Measurements from ENCODE around the gene PFDN4. TPM values are rescaled to one million over a fixed set of nuclear protein-coding genes. Genes with fewer than 3 reads are reported as not detected.
A peak's percentile ranks its signal among the peaks of the same experiment; 100 is the strongest.

Gene PFDN4
- total RNA-seq, 2 experiments from 2014 or later: 17.5 to 17.7 TPM

DNA sequence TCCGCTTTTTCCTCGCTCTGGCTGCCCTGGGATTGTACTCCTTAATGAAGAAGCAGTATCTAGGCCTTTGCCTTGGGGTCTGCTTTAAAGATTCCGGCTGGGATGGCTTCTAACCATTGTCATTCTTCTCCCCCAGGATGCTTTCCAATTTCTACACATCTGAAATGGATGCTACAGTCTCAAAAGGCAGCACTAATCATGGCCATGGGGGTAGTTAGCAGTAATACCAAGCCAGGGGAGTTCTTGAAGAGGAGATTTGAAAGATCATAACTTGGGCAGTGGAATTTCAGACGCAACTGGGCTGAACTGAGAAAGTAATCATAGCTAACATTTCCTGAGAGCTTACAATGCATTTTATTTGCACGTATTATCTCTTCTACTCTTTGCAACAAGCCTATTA, 3.4 kb upstream of the PFDN4 start:
- no peaks in the 10 kb centered on the region for H3K27me3 Mint-ChIP-seq
- no peak overlapping the region for H3K27ac Mint-ChIP-seq
- no peak overlapping the region for H3K4me3 Mint-ChIP-seq
- ATAC-seq (ENCODE audit: poor library complexity) (no peak), DNase-seq (no peak)
- Histone ChIP-seq H3K27me3 (ENCODE audit: control insufficient read depth in 1 of 2, insufficient read depth in 2 of 2, low read length in 2 of 2) (no peaks in the 10 kb centered on the region), H3K9me3 (ENCODE audit: control insufficient read depth in 1 of 2, insufficient read depth in 1 of 2, low read length in 2 of 2) (no peaks in the 10 kb centered on the region), H3K4me1 (ENCODE audit: insufficient read depth, low read length) (peaks cover 15% of the 10 kb centered on the region), H3K27ac (ENCODE audit: low read depth in 1 of 2, low read length in 2 of 2) (no peak overlapping the region), H3K36me3 (ENCODE audit: insufficient read depth, low read length) (no peaks in the 10 kb centered on the region), H3K4me3 (ENCODE audit: low read length) (no peak overlapping the region)
- TF ChIP-seq, protein P1, sequence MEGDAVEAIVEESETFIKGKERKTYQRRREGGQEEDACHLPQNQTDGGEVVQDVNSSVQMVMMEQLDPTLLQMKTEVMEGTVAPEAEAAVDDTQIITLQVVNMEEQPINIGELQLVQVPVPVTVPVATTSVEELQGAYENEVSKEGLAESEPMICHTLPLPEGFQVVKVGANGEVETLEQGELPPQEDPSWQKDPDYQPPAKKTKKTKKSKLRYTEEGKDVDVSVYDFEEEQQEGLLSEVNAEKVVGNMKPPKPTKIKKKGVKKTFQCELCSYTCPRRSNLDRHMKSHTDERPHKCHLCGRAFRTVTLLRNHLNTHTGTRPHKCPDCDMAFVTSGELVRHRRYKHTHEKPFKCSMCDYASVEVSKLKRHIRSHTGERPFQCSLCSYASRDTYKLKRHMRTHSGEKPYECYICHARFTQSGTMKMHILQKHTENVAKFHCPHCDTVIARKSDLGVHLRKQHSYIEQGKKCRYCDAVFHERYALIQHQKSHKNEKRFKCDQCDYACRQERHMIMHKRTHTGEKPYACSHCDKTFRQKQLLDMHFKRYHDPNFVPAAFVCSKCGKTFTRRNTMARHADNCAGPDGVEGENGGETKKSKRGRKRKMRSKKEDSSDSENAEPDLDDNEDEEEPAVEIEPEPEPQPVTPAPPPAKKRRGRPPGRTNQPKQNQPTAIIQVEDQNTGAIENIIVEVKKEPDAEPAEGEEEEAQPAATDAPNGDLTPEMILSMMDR (IDR thresholded peaks at IDR 0.05): no peak
- no peaks in the 10 kb centered on the region for H3K9me3 Mint-ChIP-seq
- CTCF ChIA-PET: no interaction called here
- intact Hi-C loops (cut with DNase I, micrococcal nuclease): loop anchor here in 1 of 2 experiments (5.0 kb wide), 1 partner anchor 252 kb away; no protein-coding TSS in a partner anchor
- POLR2A ChIA-PET: no interaction called here
- peaks cover 5% of the 10 kb centered on the region for H3K36me3 Mint-ChIP-seq (ENCODE audit: low read depth)
- H3K4me1 Mint-ChIP-seq (ENCODE audit: low read depth): peaks cover 10% of the 10 kb centered on the region

DNA sequence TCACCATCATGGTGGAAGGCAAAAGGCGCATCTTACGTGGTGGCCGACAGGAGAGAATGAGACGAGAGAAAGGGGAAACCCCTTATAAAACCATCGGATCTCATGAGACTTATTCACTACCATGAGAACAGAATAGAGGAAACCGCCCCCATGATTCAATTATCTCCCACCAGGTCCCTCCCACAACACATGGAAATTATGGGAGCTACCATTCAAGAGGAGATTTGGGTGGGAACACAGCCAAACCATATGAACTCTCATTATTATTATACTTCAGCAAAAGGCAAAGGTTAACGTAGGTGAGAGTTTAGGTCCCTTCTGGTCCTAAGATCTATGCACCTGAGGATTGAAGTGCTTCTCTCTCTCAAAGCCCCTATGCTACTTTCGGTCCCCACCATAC, 2.4 kb upstream of the PFDN4 start:
- POLR2A ChIA-PET: no interaction called here
- Histone ChIP-seq H3K27ac (ENCODE audit: low read depth in 1 of 2, low read length in 2 of 2) (no peak overlapping the region), H3K4me3 (ENCODE audit: low read length) (no peak overlapping the region), H3K27me3 (ENCODE audit: control insufficient read depth in 1 of 2, insufficient read depth in 2 of 2, low read length in 2 of 2) (no peaks in the 10 kb centered on the region), H3K4me1 (ENCODE audit: insufficient read depth, low read length) (peaks cover 17% of the 10 kb centered on the region), H3K9me3 (ENCODE audit: control insufficient read depth in 1 of 2, insufficient read depth in 1 of 2, low read length in 2 of 2) (no peaks in the 10 kb centered on the region), H3K36me3 (ENCODE audit: insufficient read depth, low read length) (no peaks in the 10 kb centered on the region)
- Mint-ChIP-seq H3K27ac (no peak overlapping the region), H3K4me1 (ENCODE audit: low read depth) (peaks cover 19% of the 10 kb centered on the region), H3K36me3 (ENCODE audit: low read depth) (peaks cover 5% of the 10 kb centered on the region), H3K4me3 (peak overlapping the region; percentile 66), H3K27me3 (no peaks in the 10 kb centered on the region), H3K9me3 (no peaks in the 10 kb centered on the region)
- intact Hi-C loops (cut with DNase I, micrococcal nuclease): no loop called here
- no peak for ATAC-seq (ENCODE audit: poor library complexity)
- TF ChIP-seq, protein P1 (IDR thresholded peaks at IDR 0.05): no peak
- CTCF ChIA-PET: interaction anchor here (1.3 kb wide), 1 partner anchor 9 kb away, joined by 3 read pairs; no protein-coding TSS in a partner anchor
- no peak for DNase-seq

DNA sequence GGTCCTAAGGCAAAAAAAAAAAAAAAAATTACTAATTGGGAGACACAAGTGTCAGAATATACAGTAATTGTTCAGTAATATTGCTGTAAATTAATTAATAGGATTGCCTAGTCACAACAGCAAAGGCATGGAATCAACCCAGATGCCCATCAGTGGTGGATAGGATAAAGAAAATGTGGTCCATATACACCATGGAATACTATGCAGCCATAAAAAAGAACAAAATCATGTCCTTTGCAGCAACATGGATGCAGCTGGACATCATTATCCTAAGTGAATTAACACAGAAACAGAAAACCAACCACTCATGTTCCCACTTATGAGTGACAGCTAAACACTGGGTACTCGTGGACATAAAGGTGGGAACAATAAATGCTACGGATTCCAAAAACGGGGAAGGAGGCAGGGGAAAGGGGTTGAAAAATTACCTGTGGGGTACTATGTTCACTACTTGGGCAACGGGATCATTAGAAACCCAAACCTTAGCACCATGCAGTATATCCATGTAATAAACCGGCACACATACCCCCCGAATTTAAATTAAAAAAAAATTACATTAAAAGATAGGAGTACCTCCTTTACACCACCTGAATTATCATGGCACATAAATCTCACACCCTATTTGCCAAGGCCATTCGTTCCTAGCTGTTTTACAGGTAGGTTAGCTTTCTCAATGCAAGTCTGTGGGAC, 689 bp upstream of the PFDN4 start:
- Histone ChIP-seq H3K36me3 (ENCODE audit: insufficient read depth, low read length) (no peaks in the 10 kb centered on the region), H3K27me3 (ENCODE audit: control insufficient read depth in 1 of 2, insufficient read depth in 2 of 2, low read length in 2 of 2) (no peaks in the 10 kb centered on the region), H3K4me1 (ENCODE audit: insufficient read depth, low read length) (peaks cover 17% of the 10 kb centered on the region), H3K27ac (ENCODE audit: low read depth in 1 of 2, low read length in 2 of 2) (peak overlapping the region in 1 of 2 donors; percentile 90), H3K4me3 (ENCODE audit: low read length) (peak overlapping the region; percentile 85), H3K9me3 (ENCODE audit: control insufficient read depth in 1 of 2, insufficient read depth in 1 of 2, low read length in 2 of 2) (no peaks in the 10 kb centered on the region)
- ATAC-seq (ENCODE audit: poor library complexity) (no peak), DNase-seq (no peak)
- ChIA-PET POLR2A (interaction anchor here (0.6 to 2.5 kb wide), 4 partner anchors 15 to 47 kb away, joined by 3 to 14 read pairs (median 4); no protein-coding TSS in a partner anchor), CTCF (interaction anchor here (0.6 to 2.3 kb wide), 8 partner anchors 7 to 257 kb away, joined by 3 to 9 read pairs (median 3); no protein-coding TSS in a partner anchor)
- H3K27ac Mint-ChIP-seq: peak overlapping the region; percentile 98
- TF ChIP-seq, protein P1 (IDR thresholded peaks at IDR 0.05): no peak
- peaks cover 30% of the 10 kb centered on the region for H3K4me1 Mint-ChIP-seq (ENCODE audit: low read depth)
- H3K9me3 Mint-ChIP-seq: no peaks in the 10 kb centered on the region
- H3K36me3 Mint-ChIP-seq (ENCODE audit: low read depth): peaks cover 5% of the 10 kb centered on the region
- H3K27me3 Mint-ChIP-seq: no peaks in the 10 kb centered on the region
- intact Hi-C loops (cut with DNase I, micrococcal nuclease): no loop called here
- peak overlapping the region; percentile 91 for H3K4me3 Mint-ChIP-seq

All from CD4-positive, alpha-beta T cell (primary cell).